Measurements from ENCODE around the gene TENM4. TPM values are rescaled to one million over a fixed set of nuclear protein-coding genes. Genes with fewer than 3 reads are reported as not detected.
A peak's percentile ranks its signal among the peaks of the same experiment; 100 is the strongest.

The TENM4 gene
- total RNA-seq, 2 experiments from 2014 or later: not detected

DNA sequence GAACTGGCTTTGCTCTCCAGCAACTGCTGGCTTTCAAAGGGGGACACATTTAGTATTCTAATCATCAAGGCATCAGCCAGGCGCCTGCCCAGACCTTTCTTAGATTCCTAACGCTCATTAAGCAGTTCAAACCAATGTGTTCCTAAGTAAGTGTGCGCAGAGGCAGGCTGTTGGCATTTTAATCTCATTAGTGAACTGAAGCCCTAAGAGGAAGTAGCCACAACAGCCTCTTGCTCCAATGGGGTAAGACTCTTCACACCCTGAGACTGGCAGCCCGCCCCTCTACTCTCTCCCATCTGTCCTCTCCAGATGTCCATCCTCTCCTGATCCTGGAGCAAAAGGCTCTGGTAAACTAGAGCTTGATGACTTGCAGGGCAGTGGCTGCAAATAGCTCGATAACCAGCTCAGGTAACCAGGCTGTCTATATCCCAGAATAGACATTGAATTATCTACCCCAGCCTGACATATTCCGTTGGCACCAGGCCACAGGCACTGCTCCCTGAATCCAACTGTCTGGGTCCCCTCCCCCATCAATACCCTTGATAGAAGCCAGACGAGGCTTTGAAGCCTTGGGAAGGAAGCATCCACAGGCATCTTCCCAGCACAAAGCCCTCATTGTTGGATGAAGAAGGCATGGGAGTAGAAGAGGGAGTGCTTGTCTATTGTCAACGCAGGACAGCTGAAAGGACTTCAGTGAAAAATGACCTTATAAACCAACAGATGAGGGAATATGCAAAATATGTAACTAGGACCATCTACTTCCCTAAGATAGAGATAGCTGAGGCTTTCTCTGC is 321.1 kb downstream of the TENM4 start:
- Mint-ChIP-seq H3K9me3 (peaks cover 2% of the 10 kb centered on the region), H3K27ac (no peak overlapping the region), H3K36me3 (no peaks in the 10 kb centered on the region), H3K27me3 (no peaks in the 10 kb centered on the region), H3K4me3 (no peak overlapping the region), H3K4me1 (no peaks in the 10 kb centered on the region)
- no peak for DNase-seq

DNA sequence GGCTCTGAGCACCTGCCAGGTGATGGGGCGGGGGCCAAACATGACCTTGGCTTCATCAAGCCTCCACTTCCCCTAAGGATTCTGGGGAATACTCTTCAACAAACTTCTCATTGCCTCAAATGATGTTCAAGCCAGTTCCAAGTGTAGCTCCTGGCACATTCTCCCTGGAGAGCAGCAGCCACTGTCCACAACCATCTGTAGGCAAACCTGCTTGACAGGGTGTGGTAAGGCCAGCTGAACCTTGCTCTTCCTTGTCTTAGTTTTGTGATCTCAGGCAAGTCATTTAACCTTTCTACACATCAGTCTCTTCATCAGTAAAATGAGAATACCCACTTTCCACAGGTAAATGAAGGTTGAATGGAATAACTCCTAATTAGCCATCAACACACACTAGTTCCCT is 323.3 kb downstream of the TENM4 start:
- no peaks in the 10 kb centered on the region for H3K4me1 Mint-ChIP-seq
- peaks cover 2% of the 10 kb centered on the region for H3K9me3 Mint-ChIP-seq
- H3K36me3 Mint-ChIP-seq: no peaks in the 10 kb centered on the region
- H3K27me3 Mint-ChIP-seq: peaks cover 3% of the 10 kb centered on the region
- H3K27ac Mint-ChIP-seq: no peak overlapping the region
- no peak for DNase-seq
- H3K4me3 Mint-ChIP-seq: no peak overlapping the region

DNA sequence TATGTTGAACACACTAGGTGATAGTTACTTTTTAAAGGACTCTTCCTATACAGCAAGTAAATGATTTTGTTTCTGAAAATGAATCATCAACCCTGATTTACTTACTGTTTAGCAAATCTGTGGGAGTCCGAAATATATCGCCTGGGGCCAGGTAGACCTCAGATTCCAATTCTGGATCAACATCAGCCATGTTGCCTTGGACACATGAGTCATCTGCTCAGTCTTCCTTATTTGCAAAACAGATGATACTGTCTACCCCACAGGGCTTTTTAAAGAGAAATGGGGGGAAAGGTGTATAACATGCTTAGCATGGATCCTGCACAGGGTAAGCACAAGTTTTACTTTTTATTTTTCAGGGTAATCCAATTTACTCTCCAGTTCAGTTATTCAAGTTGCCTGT is 324.2 kb downstream of the TENM4 start:
- H3K4me3 Mint-ChIP-seq: no peak overlapping the region
- peaks cover 2% of the 10 kb centered on the region for H3K9me3 Mint-ChIP-seq
- DNase-seq: no peak
- H3K27me3 Mint-ChIP-seq: peaks cover 3% of the 10 kb centered on the region
- H3K4me1 Mint-ChIP-seq: no peaks in the 10 kb centered on the region
- H3K27ac Mint-ChIP-seq: no peak overlapping the region
- H3K36me3 Mint-ChIP-seq: no peaks in the 10 kb centered on the region

DNA sequence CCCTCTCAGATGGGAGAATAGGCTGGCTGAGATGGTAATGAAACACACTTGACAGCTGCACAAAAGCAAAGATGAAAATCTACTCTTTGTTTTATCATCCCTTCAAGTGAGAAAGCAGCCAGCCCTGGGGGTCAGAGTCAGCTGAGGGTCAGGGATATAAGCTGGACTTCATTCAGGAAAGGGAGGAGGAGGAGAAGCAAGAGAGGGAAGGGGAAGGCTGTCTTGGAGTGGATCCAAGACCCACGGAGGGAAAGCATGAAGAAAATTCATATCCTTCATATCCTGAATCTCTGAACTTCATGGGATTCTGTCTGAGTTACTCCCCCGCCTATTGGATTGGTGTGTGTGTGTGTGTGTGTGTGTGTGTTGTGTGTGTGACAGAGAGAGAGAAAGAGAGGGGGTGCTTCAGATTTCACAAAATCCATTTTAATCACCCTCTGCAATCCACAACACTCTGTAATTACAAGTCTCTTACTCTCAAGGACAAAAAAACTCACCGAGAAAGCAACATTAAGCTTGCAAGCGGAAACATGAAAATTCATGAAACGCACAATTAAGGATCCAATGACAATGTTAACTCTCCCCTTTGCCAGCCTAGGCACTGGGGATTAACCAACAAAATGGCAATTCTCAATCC is 327.7 kb downstream of the TENM4 start:
- peaks cover 3% of the 10 kb centered on the region for H3K27me3 Mint-ChIP-seq
- H3K27ac Mint-ChIP-seq: no peak overlapping the region
- no peak for DNase-seq
- H3K4me1 Mint-ChIP-seq: no peaks in the 10 kb centered on the region
- H3K9me3 Mint-ChIP-seq: peaks cover 2% of the 10 kb centered on the region
- no peaks in the 10 kb centered on the region for H3K36me3 Mint-ChIP-seq
- no peak overlapping the region for H3K4me3 Mint-ChIP-seq

DNA sequence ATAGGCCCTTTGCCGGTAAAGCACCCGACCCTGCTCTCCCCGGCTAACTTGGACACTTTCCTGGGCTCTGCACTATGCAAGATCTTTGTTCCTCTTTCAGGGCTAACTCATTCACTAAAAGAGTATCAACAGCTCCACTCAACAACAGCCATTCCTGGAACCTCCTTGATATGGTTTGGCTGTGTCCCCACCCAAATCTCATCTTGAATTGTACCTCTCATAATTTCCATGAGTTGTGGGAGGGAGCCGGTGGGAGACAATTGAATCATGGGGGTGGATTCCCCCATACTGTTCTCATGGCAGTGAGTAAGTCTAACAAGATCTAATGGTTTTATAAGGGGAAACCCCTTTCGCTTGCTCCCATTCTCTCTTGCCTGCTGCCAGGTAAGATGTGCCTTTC is 330.0 kb downstream of the TENM4 start:
- H3K9me3 Mint-ChIP-seq: peaks cover 2% of the 10 kb centered on the region
- no peak overlapping the region for H3K4me3 Mint-ChIP-seq
- no peak for DNase-seq
- H3K4me1 Mint-ChIP-seq: no peaks in the 10 kb centered on the region
- H3K27me3 Mint-ChIP-seq: peaks cover 3% of the 10 kb centered on the region
- H3K36me3 Mint-ChIP-seq: no peaks in the 10 kb centered on the region
- H3K27ac Mint-ChIP-seq: no peak overlapping the region

DNA sequence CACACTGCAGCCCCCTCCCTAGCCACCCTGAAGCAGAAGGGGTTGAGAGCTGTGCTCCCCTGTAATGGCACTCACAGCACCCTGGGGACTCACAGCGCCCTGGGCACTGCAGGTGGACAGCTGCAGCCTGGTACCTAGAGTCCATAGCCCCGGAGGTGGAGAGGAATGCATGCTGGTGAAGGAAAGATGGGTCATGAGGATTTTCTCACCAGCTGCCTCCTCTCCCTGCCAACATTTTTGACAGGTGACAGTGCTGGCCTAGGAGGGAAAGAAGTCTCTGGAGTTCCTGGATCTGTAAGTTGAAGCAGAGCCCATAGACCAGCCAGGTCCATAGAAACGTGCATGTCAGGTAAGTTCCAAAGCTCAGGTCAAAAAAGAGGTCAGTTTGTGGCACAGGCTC is 330.5 kb downstream of the TENM4 start:
- Mint-ChIP-seq H3K27me3 (peaks cover 3% of the 10 kb centered on the region), H3K9me3 (peaks cover under 1% of the 10 kb centered on the region), H3K36me3 (no peaks in the 10 kb centered on the region), H3K4me1 (no peaks in the 10 kb centered on the region), H3K4me3 (no peak overlapping the region), H3K27ac (no peak overlapping the region)
- DNase-seq: no peak

DNA sequence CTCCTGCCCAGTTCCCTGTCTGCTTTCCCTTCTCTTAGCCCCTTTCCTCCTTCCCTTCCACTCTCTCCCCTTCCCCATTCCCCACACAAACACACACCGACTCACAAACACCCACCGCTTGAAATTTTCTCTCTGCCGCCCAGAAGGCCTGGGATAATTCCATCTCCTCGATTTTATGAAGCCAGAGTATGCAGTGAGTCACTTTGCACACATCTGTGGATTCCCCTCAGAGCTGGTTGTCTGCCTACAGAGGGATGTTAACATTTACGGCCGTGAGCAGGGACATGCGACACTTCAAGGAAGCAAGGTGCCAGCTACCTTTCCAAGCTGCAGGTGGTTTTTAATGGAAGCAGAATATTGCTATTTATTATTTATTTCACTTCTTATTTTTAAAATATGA is 332.0 kb downstream of the TENM4 start:
- Mint-ChIP-seq H3K27me3 (peaks cover 6% of the 10 kb centered on the region), H3K9me3 (no peaks in the 10 kb centered on the region)

DNA sequence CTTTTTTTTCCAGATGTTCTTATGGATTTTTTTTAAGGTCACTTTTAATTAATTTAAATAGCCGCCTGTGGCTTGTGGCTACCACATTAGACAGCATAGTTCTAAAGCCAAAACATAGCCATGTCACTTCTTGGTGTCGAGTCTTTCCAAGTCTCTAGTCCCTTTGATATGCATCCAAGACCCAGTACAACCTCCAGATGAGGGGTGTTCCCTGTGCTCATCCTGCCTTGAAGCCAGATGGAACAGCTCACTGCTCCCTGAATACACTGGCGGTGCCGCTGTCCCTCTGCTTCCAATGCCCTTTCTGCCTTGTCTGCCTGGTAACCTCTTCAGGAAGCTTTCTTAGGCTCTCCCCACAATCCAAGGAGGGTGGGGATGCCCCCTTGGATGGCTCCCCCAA is 338.0 kb downstream of the TENM4 start:
- Mint-ChIP-seq H3K4me1 (no peaks in the 10 kb centered on the region), H3K36me3 (no peaks in the 10 kb centered on the region), H3K27me3 (peaks cover 19% of the 10 kb centered on the region), H3K4me3 (no peak overlapping the region), H3K27ac (no peak overlapping the region), H3K9me3 (no peaks in the 10 kb centered on the region)
- no peak for DNase-seq

More for the DNA sequence above, 332.0 kb downstream of the TENM4 start:
- Mint-ChIP-seq H3K4me1 (no peaks in the 10 kb centered on the region), H3K36me3 (no peaks in the 10 kb centered on the region), H3K4me3 (no peak overlapping the region), H3K27ac (no peak overlapping the region)
- DNase-seq: no peak

DNA sequence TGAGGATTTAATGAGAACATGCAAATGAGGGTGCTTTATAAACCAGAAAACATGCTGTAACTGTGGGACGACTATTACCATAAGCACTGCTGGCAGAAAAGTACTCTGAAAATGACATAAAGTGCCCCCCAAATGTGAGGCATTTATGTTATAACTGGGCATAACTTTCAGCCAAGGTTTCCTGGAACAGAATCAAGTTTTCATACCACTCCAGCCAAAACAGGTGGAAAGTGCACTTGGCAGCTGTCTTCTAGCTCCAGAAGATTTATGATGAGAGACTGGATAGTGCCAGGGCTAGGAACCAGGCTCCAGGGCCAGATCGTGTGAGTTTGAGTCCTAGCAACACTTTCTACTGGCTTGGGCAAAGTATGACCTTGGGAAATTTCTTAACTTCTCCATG is 339.2 kb downstream of the TENM4 start:
- Mint-ChIP-seq H3K4me3 (no peak overlapping the region), H3K9me3 (no peaks in the 10 kb centered on the region), H3K27me3 (peaks cover 19% of the 10 kb centered on the region), H3K27ac (no peak overlapping the region), H3K36me3 (no peaks in the 10 kb centered on the region), H3K4me1 (no peaks in the 10 kb centered on the region)
- DNase-seq: no peak

DNA sequence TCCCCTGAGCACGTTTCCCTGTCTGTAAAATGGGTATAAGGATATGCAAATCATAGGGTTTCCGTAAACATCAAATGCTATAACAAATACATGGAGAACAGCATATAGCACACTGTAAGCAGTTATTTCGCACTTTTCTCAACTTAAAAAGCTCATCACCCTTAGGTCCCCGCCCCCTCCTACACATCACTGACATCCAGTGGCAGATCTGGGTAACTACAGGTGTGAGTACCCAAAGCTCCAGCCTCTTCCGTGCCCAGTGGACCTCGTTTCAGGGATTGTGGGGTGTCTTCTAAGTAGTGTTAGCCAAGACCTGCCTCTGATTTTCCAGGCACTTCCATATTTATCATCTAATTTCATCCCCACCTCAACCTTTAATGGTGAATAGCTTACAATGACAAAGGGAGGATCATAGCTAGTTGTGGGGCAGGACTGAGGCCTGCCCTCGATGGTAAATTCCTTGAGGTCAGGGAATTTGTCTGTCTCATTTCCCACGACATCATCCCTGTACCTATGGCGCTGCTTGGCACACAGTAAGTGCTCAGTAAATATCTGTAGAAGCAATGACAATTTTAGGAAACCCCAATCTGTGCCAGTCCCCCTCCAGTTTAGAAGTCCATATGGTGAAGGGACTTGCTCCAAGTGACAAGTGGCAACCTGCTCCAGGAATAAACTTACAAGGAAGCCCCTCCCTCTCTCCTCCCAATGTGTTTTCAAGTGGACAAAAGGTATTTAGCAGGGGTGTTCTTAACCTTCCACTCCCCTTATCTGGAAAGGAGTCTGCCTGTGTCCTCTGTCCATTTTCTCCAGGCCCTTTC is 340.5 kb downstream of the TENM4 start:
- H3K27me3 Mint-ChIP-seq: peaks cover 19% of the 10 kb centered on the region
- no peak overlapping the region for H3K4me3 Mint-ChIP-seq
- DNase-seq: peak; percentile 16
- no peaks in the 10 kb centered on the region for H3K4me1 Mint-ChIP-seq
- no peaks in the 10 kb centered on the region for H3K36me3 Mint-ChIP-seq
- no peaks in the 10 kb centered on the region for H3K9me3 Mint-ChIP-seq
- no peak overlapping the region for H3K27ac Mint-ChIP-seq

DNA sequence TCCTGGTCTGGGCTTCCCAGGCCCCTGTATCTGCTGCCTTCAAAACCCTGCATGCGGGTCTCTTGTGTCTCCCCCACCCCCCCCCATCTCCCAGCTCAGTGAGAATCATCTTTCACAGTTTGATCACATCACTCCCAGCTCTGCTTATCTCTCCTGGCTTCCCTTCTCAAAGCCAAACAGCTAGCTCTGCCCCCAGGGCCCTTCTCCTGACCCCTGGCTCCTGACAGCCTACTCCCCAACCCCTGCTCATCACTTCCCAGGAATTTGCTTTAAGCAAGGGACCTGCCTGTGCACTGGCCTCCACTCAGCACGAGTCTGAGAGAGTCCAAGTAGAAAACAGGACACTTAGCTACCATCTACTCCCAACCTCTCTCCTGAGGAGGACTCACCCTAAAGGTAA is 342.7 kb downstream of the TENM4 start:
- Mint-ChIP-seq H3K27ac (no peak overlapping the region), H3K4me1 (no peaks in the 10 kb centered on the region), H3K9me3 (no peaks in the 10 kb centered on the region), H3K4me3 (no peak overlapping the region), H3K36me3 (no peaks in the 10 kb centered on the region), H3K27me3 (peaks cover 15% of the 10 kb centered on the region)
- DNase-seq: no peak

DNA sequence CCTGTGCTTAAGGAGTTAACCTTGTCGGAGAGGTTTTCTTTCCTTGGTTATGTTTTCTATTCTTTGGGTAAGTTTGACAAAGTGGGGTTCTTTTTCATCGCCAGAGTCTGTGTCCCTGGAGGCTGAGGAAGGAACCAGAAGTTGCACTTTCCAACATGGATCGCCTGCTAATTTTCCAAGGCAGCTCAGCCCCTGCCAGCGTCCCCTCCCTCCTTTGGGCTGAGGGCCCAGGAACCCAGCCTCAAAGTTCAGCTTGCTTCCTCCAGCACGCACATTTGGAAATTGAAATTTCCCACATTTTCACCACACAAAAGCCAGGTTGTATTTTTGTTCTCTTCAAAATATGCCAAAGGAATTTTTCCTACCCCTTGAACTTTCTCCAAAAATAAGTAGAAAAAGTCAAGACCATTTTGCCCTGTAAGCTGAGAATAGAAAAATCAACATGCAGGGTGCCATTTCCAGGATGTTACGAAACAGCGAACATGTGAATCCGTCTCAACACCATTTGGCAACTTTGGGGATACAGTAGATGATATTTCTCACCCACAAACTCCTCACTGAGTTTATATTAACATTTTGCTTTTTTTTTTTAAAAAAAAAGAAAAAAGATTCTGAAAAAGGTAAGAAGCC is 343.5 kb downstream of the TENM4 start:
- no peaks in the 10 kb centered on the region for H3K9me3 Mint-ChIP-seq
- no peaks in the 10 kb centered on the region for H3K36me3 Mint-ChIP-seq
- no peak for DNase-seq
- no peaks in the 10 kb centered on the region for H3K4me1 Mint-ChIP-seq
- H3K27me3 Mint-ChIP-seq: peaks cover 15% of the 10 kb centered on the region
- no peak overlapping the region for H3K4me3 Mint-ChIP-seq
- no peak overlapping the region for H3K27ac Mint-ChIP-seq

DNA sequence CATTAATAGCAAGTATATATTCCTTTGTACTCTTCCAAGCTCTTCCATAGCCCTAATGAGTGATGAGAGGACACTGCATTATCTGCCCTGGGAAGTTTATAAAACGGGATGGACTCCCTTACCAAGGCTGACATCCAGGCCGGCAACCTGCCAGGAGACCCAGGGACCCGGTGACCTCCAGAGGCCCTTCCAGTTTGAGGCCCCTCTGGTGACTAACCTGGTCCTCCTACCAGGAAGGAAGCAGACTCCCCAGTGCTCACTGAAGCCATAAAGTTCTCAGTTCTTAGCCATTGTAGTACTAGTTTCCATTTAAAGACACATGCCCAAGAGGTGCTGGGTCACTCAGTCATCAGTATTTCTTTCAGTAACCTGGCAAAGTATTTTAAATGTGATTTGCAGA is 345.4 kb downstream of the TENM4 start:
- peaks cover 15% of the 10 kb centered on the region for H3K27me3 Mint-ChIP-seq
- DNase-seq: no peak
- no peak overlapping the region for H3K4me3 Mint-ChIP-seq
- no peak overlapping the region for H3K27ac Mint-ChIP-seq
- H3K36me3 Mint-ChIP-seq: no peaks in the 10 kb centered on the region
- H3K4me1 Mint-ChIP-seq: no peaks in the 10 kb centered on the region
- H3K9me3 Mint-ChIP-seq: no peaks in the 10 kb centered on the region

DNA sequence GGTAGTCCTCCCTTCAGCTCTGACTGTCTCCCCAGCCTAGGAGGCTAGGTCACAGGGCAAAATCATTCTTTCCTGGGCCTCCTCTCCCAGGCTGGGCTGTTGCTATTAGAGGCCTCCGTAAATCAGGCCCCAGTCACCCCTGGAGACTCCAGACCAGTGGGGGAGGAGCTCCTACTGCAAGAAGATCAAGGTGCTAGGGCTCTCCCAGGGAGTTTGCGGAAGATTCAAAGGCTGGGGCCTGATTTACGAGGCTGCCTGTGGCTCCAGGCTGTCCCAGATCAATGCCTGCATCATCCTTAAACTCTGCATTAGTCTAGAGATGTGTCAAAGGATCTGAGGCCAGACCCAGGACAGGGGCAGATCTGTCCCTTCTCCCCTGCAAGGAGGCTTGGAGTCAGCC is 346.2 kb downstream of the TENM4 start:
- H3K4me3 Mint-ChIP-seq: no peak overlapping the region
- peak overlapping the region; percentile 49 for H3K27ac Mint-ChIP-seq
- H3K4me1 Mint-ChIP-seq: no peaks in the 10 kb centered on the region
- H3K9me3 Mint-ChIP-seq: no peaks in the 10 kb centered on the region
- no peak for DNase-seq
- H3K36me3 Mint-ChIP-seq: no peaks in the 10 kb centered on the region
- H3K27me3 Mint-ChIP-seq: peaks cover 10% of the 10 kb centered on the region

DNA sequence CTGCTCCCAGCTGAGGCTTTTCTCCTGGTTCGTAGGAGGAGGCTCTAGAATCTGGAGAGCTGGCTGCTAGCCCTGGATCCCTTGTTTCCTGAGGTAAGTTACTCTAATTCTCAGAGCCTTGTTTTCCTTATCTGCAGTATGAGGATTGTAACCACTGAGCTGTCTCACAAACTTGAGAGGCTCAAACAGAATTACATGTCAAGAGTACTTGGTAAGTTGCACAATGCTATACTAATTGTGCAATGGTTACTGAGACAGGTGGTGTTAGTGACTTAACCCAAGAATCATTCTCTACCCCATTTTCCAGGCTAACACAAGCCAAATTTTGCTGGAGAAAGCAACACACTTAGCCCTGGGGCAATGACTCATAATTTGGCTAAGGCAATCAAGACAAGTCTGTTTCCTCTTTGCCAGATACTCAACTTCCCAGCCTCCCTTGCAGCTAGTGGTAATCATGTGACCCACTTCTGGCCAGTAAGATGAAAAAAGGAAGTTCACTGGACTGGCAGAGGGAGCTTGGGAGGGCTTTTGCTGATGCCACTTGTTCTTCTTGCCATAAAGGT is 348.0 kb downstream of the TENM4 start:
- Mint-ChIP-seq H3K4me3 (no peak overlapping the region), H3K4me1 (no peaks in the 10 kb centered on the region), H3K27ac (no peak overlapping the region), H3K27me3 (no peaks in the 10 kb centered on the region), H3K9me3 (no peaks in the 10 kb centered on the region), H3K36me3 (no peaks in the 10 kb centered on the region)
- DNase-seq: no peak

Measured in activated naive CD8-positive, alpha-beta T cell treated with anti-CD3 and anti-CD28 coated beads for 36 hours (primary cell).